Testis (tissue), 2 donors: ENCODE measurements around the gene C9orf152.

ENCODE experiments used
- CTCF ChIP-seq, 3 experiments: fragments of 450-650 bp in 2 of 3; fragments of 200-600 bp in 1 of 3; sonication (generic) in 1 of 3; IDR thresholded peaks; one replicate each; pipeline ENCODE4 v1.5.1; 2016 to 2019; ENCODE audit warnings: antibody characterized with exemption in 3 of 3, mild to moderate bottlenecking in 2 of 3, moderate library complexity in 1 of 3
- POLR2A ChIP-seq: fragments of 450-650 bp; IDR thresholded peaks from one replicate; pipeline ENCODE4 v1.6.1; 2017; ENCODE audit warnings: antibody characterized with exemption, mild to moderate bottlenecking, moderate library complexity

- no peak for TF ChIP-seq CTCF (IDR thresholded peaks at IDR 0.05)
- TF ChIP-seq POLR2A = no peak
Measured at GRCh38 chr9:110192531-110193261, 15.3 kb downstream of the C9orf152 start.
